ENCODE measurements around the gene DDX19B. TPM values are rescaled to one million over a fixed set of nuclear protein-coding genes. Genes with fewer than 3 reads are reported as not detected.
A peak's percentile ranks its signal among the peaks of the same experiment; 100 is the strongest.

Gene DDX19B
- total RNA-seq, 2 donors from 2014 or later, result 20.8 to 21.6 TPM

DNA sequence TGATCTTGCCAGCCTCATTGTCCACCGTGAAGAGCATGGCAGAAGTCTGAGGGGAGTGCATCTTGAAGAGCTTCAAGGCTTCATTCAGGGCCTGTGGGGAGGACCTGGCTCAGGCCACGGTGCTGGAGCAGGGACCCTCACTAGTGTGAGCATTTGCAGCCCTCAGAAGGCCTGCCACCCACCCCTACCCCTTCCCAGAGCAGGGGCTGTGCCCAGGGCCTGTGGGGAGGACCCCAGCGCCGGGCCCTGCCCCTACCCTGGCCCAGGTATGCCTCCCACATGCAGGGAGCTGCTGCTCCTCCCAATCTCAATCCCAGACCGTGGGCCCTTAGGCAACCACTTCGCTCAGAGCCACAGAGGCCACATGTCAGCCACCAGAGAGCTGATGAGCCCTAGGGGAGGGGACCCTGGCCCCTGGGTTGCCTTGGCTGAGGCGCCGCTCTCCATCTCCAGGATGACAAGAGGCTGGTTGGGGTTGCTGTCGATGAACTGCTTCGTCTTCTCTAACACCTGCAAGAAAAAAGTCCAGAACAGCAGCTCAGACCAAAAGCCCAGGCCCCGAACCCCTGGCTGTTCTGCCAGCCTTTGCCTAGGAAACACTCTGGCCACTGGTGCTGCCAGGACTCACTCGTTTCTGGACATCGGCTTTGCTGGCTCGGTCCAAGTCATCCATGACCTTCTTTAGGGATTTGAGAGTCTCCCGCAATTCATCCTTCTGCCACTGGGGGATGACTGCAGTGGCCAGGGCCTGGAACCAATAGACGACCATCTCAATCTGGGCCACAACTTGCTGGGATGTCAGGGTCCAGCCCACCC, 45.5 kb upstream of the DDX19B start:
- DNase-seq (ENCODE audit: low spot score), result peak; percentile 54
- Histone ChIP-seq H3K27ac (no peak overlapping the region), H3K4me1 (peaks cover 0 to 26% of the 10 kb centered on the region in 2 donors), H3K4me3 (no peak overlapping the region), H3K27me3 (no peaks in the 10 kb centered on the region), H3K9me3 (no peaks in the 10 kb centered on the region), H3K36me3 (peaks cover 63% of the 10 kb centered on the region)
- TF ChIP-seq, protein P1, sequence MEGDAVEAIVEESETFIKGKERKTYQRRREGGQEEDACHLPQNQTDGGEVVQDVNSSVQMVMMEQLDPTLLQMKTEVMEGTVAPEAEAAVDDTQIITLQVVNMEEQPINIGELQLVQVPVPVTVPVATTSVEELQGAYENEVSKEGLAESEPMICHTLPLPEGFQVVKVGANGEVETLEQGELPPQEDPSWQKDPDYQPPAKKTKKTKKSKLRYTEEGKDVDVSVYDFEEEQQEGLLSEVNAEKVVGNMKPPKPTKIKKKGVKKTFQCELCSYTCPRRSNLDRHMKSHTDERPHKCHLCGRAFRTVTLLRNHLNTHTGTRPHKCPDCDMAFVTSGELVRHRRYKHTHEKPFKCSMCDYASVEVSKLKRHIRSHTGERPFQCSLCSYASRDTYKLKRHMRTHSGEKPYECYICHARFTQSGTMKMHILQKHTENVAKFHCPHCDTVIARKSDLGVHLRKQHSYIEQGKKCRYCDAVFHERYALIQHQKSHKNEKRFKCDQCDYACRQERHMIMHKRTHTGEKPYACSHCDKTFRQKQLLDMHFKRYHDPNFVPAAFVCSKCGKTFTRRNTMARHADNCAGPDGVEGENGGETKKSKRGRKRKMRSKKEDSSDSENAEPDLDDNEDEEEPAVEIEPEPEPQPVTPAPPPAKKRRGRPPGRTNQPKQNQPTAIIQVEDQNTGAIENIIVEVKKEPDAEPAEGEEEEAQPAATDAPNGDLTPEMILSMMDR (IDR thresholded peaks at IDR 0.05), result peak; percentile 24 to 52

DNA sequence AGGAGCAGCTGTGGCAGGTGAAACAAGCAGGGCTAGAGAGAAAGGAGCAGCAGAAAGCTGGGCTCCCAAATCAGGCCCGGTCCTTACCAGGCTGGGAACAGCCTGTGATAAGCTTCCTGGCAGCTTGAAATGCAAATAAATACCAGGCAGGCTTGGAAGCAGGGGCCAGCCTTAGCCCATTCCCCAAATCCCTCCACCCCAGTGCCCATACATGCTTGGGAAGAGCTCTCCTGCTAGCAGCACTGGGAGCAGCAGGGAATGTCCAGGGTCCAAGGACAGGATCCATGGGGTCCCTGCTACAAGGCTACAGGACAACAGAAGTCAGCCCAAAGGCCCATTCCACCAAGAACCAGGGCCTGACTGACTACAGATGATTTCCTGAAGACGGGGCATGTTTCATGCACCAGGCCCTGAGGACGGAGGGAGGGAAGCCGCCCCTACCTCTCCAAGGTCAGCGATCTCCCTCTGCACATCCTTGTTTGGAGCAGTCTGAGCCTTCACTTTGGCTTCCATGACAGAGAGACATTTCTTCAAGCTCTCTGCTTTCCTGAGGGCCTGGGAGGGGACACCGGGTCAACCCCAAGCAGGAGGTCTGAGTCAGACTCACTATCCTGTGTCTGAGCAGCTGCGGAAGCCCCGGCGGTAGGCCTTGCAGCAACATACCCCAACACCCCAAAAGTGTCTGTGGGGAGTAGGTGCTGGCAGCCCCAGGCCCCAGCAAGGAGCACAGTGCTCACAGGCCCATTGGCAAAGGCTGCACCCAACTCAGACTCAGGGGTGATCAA, 44.6 kb upstream of the DDX19B start:
- H3K4me3 ChIP-seq, result no peak overlapping the region
- H3K36me3 ChIP-seq, result peaks cover 70% of the 10 kb centered on the region
- H3K27ac ChIP-seq, result no peak overlapping the region
- DNase-seq (ENCODE audit: low spot score), result peak; percentile 43
- TF ChIP-seq, protein P1 (IDR thresholded peaks at IDR 0.05), result no peak
- H3K27me3 ChIP-seq, result no peaks in the 10 kb centered on the region
- no peaks in the 10 kb centered on the region for H3K9me3 ChIP-seq
- peaks cover 0 to 21% of the 10 kb centered on the region in 2 donors for H3K4me1 ChIP-seq

DNA sequence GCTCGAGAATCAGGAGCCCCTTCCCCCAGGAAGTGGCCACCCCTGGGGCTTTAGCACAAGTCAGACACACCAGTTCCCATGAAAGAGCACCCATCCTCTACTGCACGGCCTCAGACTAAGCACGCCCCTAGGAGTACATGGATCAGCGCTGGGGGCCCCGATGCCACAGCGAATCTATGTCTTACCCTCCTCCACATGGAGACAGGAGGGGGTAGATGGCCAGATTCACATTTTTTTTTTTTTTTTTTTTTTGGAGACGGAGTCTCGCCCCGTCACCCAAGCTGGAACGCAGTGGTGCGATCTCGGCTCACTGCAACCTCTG, 44.1 kb upstream of the DDX19B start:
- Histone ChIP-seq H3K4me3 (no peak overlapping the region), H3K4me1 (peaks cover 0 to 16% of the 10 kb centered on the region in 2 donors), H3K9me3 (no peaks in the 10 kb centered on the region), H3K27me3 (no peaks in the 10 kb centered on the region), H3K27ac (no peak overlapping the region), H3K36me3 (peaks cover 75% of the 10 kb centered on the region)
- no peak for DNase-seq (ENCODE audit: low spot score)
- TF ChIP-seq, protein P1 (IDR thresholded peaks at IDR 0.05), result no peak

DNA sequence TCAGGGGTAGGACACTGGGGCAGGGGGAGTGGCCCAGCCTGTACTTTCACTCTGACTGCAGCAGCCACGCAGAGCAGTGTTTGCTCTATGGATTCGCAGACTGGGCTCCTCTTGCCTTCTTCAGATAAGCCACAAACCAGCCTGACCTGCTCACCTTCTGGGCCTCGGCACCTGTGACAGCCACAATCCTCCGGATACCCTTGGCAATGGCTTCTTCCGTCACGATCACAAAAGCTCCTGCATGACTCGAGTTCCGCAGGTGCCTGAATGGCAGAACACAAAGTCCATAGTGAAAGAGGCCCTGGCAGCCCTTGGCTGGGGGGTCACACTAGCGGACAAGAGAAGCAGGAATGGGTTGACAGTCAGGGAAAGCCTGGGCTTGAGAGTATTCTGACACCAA, 43.4 kb upstream of the DDX19B start:
- Histone ChIP-seq H3K4me3 (no peak overlapping the region), H3K27ac (no peak overlapping the region), H3K4me1 (peaks cover 0 to 9% of the 10 kb centered on the region in 2 donors), H3K36me3 (peaks cover 81% of the 10 kb centered on the region), H3K27me3 (no peaks in the 10 kb centered on the region), H3K9me3 (no peaks in the 10 kb centered on the region)
- DNase-seq (ENCODE audit: low spot score), result peak; percentile 51
- TF ChIP-seq, protein P1 (IDR thresholded peaks at IDR 0.05), result no peak

DNA sequence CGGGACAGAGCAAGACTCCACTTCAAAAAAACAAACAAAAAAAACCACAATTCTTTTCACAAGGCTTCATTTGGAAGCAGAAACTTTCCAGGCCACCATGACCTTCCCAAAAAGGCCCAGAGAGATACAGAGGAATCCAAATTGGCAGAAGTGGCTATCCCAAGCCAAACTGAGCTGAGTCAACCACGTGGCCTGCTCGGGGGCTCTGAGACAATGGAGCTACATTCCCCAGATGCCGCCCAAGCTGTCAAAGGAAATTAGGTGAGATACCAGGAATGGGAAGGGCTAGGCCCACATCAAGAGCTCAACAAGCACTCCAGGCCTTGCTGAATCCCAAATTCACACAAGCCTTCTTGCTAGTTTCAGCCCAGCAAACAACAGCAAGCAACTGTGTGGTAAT, 41.6 kb upstream of the DDX19B start:
- DNase-seq (ENCODE audit: low spot score), result peak; percentile 44
- Histone ChIP-seq H3K4me3 (no peak overlapping the region), H3K27me3 (no peaks in the 10 kb centered on the region)

More for the DNA sequence above, 41.6 kb upstream of the DDX19B start:
- H3K36me3 ChIP-seq, result peaks cover 95% of the 10 kb centered on the region
- no peak overlapping the region for H3K27ac ChIP-seq
- peaks cover 0 to 4% of the 10 kb centered on the region in 2 donors for H3K4me1 ChIP-seq
- TF ChIP-seq, protein P1 (IDR thresholded peaks at IDR 0.05), result no peak
- no peaks in the 10 kb centered on the region for H3K9me3 ChIP-seq

Data from right atrium auricular region (tissue), 2 donors.